Activated naive CD8-positive, alpha-beta T cell (primary cell): ENCODE results near the gene RRP8.
A peak's percentile ranks its signal among the peaks of the same experiment; 100 is the strongest.

Source experiments
- H3K27ac Mint-ChIP-seq: one replicate; pipeline ENCODE4 v1.8.0; 2021; ENCODE audit warnings: mixed read lengths
- H3K27me3 Mint-ChIP-seq: one replicate; pipeline ENCODE4 v1.8.0; 2021; ENCODE audit warnings: mixed read lengths
- H3K36me3 Mint-ChIP-seq: one replicate; pipeline ENCODE4 v1.8.0; 2021; ENCODE audit warnings: mixed read lengths
- H3K4me1 Mint-ChIP-seq: one replicate; pipeline ENCODE4 v1.8.0; 2021; ENCODE audit warnings: low read depth, mixed read lengths
- H3K4me3 Mint-ChIP-seq: one replicate; pipeline ENCODE4 v1.8.0; 2021; ENCODE audit warnings: mild to moderate bottlenecking, mixed read lengths
- H3K9me3 Mint-ChIP-seq: one replicate; pipeline ENCODE4 v1.8.0; 2021; ENCODE audit warnings: low read depth, mixed read lengths

The RRP8 gene

GRCh38 chr11:6563667-6564066 lies 39.7 kb downstream of the RRP8 start:
- no peaks in the 10 kb centered on the region for H3K9me3 Mint-ChIP-seq
- H3K27me3 Mint-ChIP-seq: no peaks in the 10 kb centered on the region
- no peaks in the 10 kb centered on the region for H3K4me1 Mint-ChIP-seq
- peaks cover 12% of the 10 kb centered on the region for H3K36me3 Mint-ChIP-seq
- no peak overlapping the region for H3K27ac Mint-ChIP-seq
- H3K4me3 Mint-ChIP-seq: no peak overlapping the region

GRCh38 chr11:6563121-6563619 lies 40.2 kb downstream of the RRP8 start:
- Mint-ChIP-seq H3K27me3 (no peaks in the 10 kb centered on the region), H3K4me1 (no peaks in the 10 kb centered on the region), H3K27ac (no peak overlapping the region), H3K4me3 (no peak overlapping the region), H3K36me3 (peaks cover 13% of the 10 kb centered on the region), H3K9me3 (no peaks in the 10 kb centered on the region)

- H3K27me3 Mint-ChIP-seq: no peaks in the 10 kb centered on the region
- H3K4me3 Mint-ChIP-seq: no peak overlapping the region
- no peaks in the 10 kb centered on the region for H3K9me3 Mint-ChIP-seq
- H3K27ac Mint-ChIP-seq: no peak overlapping the region
- H3K36me3 Mint-ChIP-seq: peaks cover 19% of the 10 kb centered on the region
- H3K4me1 Mint-ChIP-seq: no peaks in the 10 kb centered on the region
These were observed 42.1 kb downstream of the RRP8 start for GRCh38 chr11:6561288-6561687.

- no peak overlapping the region for H3K27ac Mint-ChIP-seq
- peaks cover 15% of the 10 kb centered on the region for H3K36me3 Mint-ChIP-seq
- no peaks in the 10 kb centered on the region for H3K9me3 Mint-ChIP-seq
- H3K4me1 Mint-ChIP-seq: no peaks in the 10 kb centered on the region
- no peaks in the 10 kb centered on the region for H3K27me3 Mint-ChIP-seq
- no peak overlapping the region for H3K4me3 Mint-ChIP-seq
These were observed 44.0 kb downstream of the RRP8 start for GRCh38 chr11:6559369-6559768.

- peaks cover 15% of the 10 kb centered on the region for H3K36me3 Mint-ChIP-seq
- no peaks in the 10 kb centered on the region for H3K9me3 Mint-ChIP-seq
- H3K4me3 Mint-ChIP-seq: no peak overlapping the region
- no peaks in the 10 kb centered on the region for H3K4me1 Mint-ChIP-seq
- no peak overlapping the region for H3K27ac Mint-ChIP-seq
- H3K27me3 Mint-ChIP-seq: no peaks in the 10 kb centered on the region
These were observed 45.4 kb downstream of the RRP8 start for GRCh38 chr11:6557761-6558674.

GRCh38 chr11:6557063-6557462 lies 46.4 kb downstream of the RRP8 start:
- Mint-ChIP-seq H3K27me3 (no peaks in the 10 kb centered on the region), H3K36me3 (peaks cover 12% of the 10 kb centered on the region), H3K27ac (no peak overlapping the region)

GRCh38 chr11:6556139-6556949 lies 47.1 kb downstream of the RRP8 start:
- no peaks in the 10 kb centered on the region for H3K4me1 Mint-ChIP-seq
- H3K4me3 Mint-ChIP-seq: no peak overlapping the region
- peaks cover 7% of the 10 kb centered on the region for H3K36me3 Mint-ChIP-seq
- no peaks in the 10 kb centered on the region for H3K27me3 Mint-ChIP-seq
- peak overlapping the region; percentile 3 for H3K27ac Mint-ChIP-seq
- no peaks in the 10 kb centered on the region for H3K9me3 Mint-ChIP-seq

More at GRCh38 chr11:6557063-6557462, 46.4 kb downstream of the RRP8 start:
- no peak overlapping the region for H3K4me3 Mint-ChIP-seq
- no peaks in the 10 kb centered on the region for H3K9me3 Mint-ChIP-seq
- H3K4me1 Mint-ChIP-seq: no peaks in the 10 kb centered on the region

GRCh38 chr11:6554828-6555706 lies 48.3 kb downstream of the RRP8 start:
- Mint-ChIP-seq H3K4me1 (no peaks in the 10 kb centered on the region), H3K27me3 (no peaks in the 10 kb centered on the region), H3K36me3 (peaks cover 7% of the 10 kb centered on the region), H3K4me3 (no peak overlapping the region), H3K27ac (no peak overlapping the region), H3K9me3 (no peaks in the 10 kb centered on the region)

GRCh38 chr11:6553634-6554033 lies 49.8 kb downstream of the RRP8 start:
- H3K36me3 Mint-ChIP-seq: peaks cover 7% of the 10 kb centered on the region
- no peak overlapping the region for H3K27ac Mint-ChIP-seq
- H3K27me3 Mint-ChIP-seq: no peaks in the 10 kb centered on the region
- H3K4me3 Mint-ChIP-seq: no peak overlapping the region
- no peaks in the 10 kb centered on the region for H3K9me3 Mint-ChIP-seq
- H3K4me1 Mint-ChIP-seq: no peaks in the 10 kb centered on the region

GRCh38 chr11:6548641-6549040 lies 54.8 kb downstream of the RRP8 start:
- Mint-ChIP-seq H3K36me3 (no peaks in the 10 kb centered on the region), H3K4me1 (no peaks in the 10 kb centered on the region), H3K27ac (no peak overlapping the region), H3K4me3 (no peak overlapping the region), H3K9me3 (no peaks in the 10 kb centered on the region), H3K27me3 (no peaks in the 10 kb centered on the region)

GRCh38 chr11:6548121-6548520 lies 55.3 kb downstream of the RRP8 start:
- Mint-ChIP-seq H3K4me1 (no peaks in the 10 kb centered on the region), H3K27me3 (no peaks in the 10 kb centered on the region), H3K36me3 (no peaks in the 10 kb centered on the region), H3K9me3 (no peaks in the 10 kb centered on the region), H3K27ac (no peak overlapping the region), H3K4me3 (no peak overlapping the region)

GRCh38 chr11:6547177-6547576 lies 56.2 kb downstream of the RRP8 start:
- Mint-ChIP-seq H3K9me3 (no peaks in the 10 kb centered on the region), H3K4me1 (no peaks in the 10 kb centered on the region), H3K27me3 (no peaks in the 10 kb centered on the region), H3K4me3 (no peak overlapping the region), H3K27ac (no peak overlapping the region), H3K36me3 (no peaks in the 10 kb centered on the region)

- no peaks in the 10 kb centered on the region for H3K36me3 Mint-ChIP-seq
- no peaks in the 10 kb centered on the region for H3K9me3 Mint-ChIP-seq
These were observed 56.7 kb downstream of the RRP8 start for GRCh38 chr11:6546735-6547134.

GRCh38 chr11:6545917-6546605 lies 57.4 kb downstream of the RRP8 start:
- Mint-ChIP-seq H3K27me3 (no peaks in the 10 kb centered on the region), H3K27ac (no peak overlapping the region), H3K4me1 (no peaks in the 10 kb centered on the region), H3K9me3 (no peaks in the 10 kb centered on the region), H3K36me3 (peaks cover 3% of the 10 kb centered on the region), H3K4me3 (no peak overlapping the region)

More at GRCh38 chr11:6546735-6547134, 56.7 kb downstream of the RRP8 start:
- Mint-ChIP-seq H3K27ac (no peak overlapping the region), H3K4me3 (no peak overlapping the region), H3K4me1 (no peaks in the 10 kb centered on the region), H3K27me3 (no peaks in the 10 kb centered on the region)
